Measurements from ENCODE around the gene C5.

The C5 gene

DNA sequence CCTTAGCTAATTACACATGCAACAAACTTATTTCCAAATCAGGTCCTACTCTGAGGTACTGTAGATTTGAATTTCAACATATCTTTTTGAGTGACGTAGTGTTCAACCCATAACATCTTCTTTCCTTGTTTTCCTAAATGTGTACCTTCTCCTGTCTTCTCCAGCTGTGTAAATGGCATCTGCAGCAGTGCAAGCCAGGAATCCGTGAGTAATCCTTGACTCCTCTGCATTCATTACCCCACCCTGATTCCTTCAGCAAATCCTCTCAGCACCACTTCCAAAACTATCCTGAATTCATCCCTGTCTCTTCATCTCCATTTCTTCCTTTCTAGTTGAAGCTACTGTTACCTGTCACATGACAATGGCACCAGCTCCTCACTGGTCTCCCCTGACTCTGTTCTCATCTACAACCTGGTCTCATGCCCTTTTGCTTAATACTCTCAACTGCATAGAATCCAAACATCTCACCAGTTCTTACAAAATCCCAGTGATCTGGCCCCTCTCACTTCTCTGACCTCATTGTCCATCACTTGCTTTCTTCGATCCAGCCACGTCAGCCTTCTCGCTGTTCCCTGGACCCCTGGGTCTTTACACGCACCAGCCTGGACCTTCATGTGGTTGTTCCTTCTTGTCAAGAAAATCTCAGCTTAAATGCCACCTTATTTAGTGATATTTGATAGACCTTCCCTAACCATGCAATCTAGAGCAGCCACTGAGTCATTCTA lies 108.9 kb downstream of the C5 start:
- DNase-seq (ENCODE audit: low read depth in 2 of 2): no peak

DNA sequence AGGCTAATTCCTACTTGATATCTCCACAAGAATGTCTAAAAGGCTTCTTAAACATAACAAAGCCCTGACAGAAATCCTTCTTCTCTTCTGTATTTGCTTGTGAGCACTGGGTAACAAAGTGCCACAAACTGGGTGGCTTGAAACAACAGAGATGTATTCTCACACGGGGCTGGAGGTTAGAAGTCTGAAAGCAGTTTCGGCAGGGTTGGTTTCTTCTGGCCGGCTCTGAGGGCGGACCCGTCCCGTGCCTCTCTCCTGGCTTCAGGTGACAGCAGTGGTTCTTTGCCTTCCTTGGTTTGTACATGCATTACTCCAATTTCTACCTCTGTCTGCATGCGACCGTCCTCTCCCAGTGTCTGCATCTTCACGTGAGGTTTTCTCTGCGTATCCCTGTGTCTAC lies 109.5 kb downstream of the C5 start:
- DNase-seq (ENCODE audit: low read depth in 2 of 2): no peak

DNA sequence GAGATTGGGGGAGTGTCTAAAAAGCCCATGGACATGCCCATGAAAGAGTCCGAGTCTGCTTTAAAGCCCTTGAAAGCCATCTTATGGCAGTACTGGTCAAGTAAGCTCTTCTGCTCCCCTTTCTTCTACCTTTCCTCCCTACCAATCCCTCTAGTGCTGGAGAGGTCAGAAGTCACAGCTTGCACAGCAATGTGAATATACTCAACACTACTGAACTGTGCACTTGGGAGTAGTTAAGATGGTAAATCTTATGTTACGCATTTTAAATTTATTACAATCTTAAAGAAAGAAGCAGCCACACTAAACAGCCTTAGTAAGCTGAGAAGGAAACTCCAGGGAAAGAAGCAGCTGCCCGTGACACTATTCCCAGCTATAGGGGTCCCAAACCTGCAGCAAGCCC lies 111.2 kb downstream of the C5 start:
- DNase-seq (ENCODE audit: low read depth in 2 of 2): no peak

DNA sequence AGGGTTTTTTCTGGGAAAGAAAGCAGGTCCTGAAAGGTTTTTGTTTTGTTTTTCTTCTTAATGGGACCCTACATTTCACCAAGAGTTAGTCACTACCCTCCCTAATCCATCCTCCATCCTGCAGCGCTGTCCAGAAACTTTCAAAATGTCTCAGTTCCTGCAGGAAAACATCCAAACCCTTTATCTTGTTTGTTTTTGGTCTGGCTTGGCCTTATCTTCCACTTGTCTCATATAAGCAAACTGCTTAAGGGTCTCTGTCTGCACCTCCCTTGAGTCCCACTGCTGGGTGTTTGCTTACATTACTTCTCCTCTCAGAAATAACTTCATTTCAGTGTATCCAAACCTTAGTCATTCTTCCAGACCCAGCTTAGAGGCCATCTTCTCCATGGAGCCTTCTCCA lies 112.5 kb downstream of the C5 start:
- no peak for DNase-seq (ENCODE audit: low read depth in 2 of 2)

DNA sequence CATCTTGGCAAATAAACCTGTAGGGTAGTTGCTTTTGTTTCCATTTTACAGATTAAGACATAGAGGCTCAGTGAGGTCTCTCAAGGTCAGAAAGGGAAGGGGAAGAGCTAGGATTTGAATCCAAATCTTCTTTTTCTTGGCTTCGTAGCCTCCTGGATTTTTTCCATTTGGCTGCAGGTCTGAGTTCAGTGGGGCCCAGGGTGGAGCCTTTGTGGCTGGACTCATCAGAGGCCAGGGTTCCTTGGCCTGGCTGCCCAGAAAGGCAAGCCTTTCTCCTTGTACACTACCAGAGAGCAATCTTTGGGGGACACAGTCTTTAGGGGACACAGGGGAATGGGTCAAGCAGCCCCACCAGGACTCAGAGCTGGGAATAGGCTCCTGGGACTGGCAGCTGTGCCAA lies 112.9 kb downstream of the C5 start:
- DNase-seq (ENCODE audit: low read depth in 2 of 2): no peak

DNA sequence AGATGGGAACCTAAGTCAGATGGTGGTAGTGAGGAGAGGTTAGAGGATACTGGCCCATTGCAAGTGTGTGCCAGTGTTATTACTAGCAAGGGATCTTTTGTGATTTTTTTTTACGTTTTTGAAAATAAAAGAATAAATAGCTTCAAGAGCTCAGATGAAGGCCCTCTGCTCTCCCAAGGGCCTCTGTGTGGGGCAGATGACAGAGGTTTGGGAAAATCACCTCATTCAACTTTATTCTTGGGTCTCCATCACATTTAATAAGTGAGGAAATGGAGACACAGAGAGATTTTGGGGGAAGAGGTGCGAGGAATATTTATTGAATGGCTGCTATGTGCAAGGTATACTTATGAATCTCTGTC lies 113.3 kb downstream of the C5 start:
- no peak for DNase-seq (ENCODE audit: low read depth in 2 of 2)

DNA sequence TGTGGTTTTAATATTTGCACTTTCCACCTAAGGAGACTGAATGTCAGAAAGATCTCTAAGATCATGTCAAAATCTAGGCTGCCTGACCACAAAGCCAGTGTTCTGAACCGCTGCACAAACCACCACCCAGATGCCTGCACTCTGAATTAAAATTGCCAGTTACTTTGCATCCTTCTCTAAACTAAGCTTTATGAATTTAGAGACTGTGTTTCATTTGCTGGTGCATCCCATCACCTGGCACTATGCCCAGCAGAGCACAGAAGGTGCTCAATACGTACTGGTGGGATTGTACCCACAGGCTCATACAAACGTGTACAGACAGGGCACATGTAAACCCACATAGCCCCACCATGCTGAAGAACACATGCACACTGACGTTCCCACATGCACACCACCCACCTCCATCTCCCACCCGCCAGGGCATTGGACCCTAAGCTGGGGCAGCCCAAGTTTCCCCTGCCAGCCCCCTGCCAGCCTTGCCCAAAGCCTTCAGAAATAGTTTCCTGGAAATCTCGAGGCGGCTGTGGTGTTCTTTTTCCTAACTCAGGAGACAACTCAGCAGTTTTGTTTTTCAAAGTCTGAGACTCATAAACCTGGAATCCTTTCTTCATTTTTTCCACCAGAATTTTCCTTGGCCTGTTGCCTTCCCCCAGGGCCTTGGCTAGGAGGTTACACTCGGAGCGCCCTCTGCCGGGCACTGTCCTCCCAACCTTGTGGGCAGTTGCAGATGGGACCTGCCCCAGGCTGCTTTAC lies 113.9 kb downstream of the C5 start:
- DNase-seq (ENCODE audit: low read depth in 2 of 2): peak; percentile 89 to 93

DNA sequence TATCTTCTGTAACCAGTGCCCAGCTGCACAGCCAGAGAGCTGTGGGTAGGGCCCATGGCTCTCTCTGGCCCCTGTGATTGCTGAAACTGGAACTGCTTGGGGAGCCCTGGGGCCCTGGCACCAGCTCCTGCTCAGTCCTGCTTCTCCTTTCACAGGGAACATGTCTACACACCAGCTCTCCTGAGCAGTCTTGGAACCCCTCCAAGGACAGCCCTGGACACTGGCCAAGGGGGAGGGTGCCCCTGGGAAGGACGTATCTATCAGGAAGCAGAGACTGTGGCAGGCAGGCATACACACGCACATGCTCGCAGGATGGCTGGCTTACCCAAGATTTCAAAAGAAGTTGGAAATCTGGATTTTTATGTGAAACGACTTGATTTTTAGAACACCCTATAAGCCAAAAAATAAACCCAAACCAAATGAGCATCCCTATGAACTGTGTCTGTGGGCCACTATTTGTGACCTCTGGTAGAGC lies 114.7 kb downstream of the C5 start:
- DNase-seq (ENCODE audit: low read depth in 2 of 2): no peak

DNA sequence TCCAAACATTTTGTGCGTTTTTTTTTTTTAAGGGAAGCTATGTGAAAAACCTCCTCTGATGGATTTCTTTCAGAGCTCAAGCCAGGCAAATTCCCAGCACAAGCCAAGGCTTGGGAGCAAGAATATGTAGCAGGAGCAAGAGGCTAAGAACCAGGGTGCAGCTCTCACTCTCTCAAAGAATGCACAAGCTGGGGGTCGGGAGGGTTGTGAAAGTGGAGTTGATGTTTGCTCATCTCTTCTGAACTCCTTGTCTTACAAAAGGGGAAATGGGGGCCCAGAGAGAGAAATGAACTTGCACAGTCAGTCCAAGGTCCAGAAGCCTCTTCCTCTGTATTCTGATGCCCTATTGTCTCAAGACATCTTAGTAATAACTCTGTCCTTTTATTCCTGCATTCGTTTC lies 115.8 kb downstream of the C5 start:
- DNase-seq (ENCODE audit: low read depth in 2 of 2): no peak

DNA sequence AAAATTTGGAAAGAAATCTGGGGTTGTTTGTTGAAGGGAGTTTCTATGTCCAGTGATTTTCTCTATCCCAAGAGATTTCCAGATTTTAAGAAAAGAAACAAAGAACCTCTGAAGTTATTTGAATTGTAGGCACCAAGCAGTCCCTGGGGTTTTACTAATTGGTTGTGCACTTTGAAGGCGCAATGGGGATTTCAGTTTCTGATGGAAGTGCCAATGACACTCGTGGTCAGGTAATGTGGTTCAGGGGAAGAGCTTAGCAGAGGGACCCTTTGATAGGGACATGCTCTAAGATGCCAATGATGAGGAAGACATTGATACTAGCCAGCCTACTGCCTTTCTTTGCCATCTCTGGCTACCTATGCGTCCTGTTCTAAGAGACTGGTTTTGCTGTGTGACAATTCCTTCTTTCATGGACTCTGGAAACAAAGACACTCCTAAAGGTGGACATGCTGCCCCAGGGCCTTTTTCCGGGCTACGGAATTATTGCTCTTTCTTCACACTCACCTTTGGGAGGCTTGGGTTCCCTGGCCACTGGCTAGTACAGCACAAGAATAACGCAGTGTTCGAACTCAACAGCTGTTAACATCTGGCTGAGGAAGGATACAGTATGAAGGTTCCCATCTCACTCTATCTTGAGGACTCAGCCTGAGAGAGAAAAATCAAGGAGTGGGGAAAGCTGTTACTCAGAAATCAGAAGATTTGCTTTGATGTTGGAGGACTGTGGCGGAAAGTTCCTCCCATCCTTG lies 116.6 kb downstream of the C5 start:
- no peak for DNase-seq (ENCODE audit: low read depth in 2 of 2)

DNA sequence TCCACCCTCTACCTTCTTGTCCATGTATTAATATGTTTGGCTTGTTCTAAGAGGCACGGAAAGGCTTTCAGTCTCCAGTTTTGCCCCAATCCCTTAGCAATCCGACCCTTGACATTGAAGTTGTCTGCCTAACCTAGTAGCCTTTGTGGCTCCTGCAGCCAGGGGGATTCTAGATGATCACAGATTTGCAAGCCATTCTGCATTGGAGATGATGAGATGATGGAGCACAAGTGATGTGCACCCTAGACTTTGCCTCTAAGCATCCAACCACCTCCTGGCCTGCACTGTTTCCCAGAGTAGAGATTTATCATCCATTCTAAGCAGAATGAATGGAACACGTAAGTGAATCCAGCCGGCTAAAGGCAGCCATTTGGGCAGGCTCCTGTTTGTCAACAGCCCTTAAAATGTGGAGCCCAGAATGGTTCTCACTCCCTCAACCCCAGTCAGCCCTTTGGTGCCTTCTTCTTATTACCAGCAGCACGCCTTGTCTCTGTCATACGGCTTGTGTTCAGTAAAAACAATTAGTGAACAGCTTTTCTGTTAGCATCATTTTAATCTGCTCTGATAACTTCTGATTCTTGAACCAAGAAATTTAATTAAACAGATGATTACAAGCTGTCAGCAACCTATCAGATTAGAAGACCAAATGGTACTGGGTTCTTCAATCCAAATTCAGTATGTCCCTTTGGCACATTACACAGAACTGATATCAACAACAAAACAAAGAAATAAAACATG lies 117.8 kb downstream of the C5 start:
- no peak for DNase-seq (ENCODE audit: low read depth in 2 of 2)

DNA sequence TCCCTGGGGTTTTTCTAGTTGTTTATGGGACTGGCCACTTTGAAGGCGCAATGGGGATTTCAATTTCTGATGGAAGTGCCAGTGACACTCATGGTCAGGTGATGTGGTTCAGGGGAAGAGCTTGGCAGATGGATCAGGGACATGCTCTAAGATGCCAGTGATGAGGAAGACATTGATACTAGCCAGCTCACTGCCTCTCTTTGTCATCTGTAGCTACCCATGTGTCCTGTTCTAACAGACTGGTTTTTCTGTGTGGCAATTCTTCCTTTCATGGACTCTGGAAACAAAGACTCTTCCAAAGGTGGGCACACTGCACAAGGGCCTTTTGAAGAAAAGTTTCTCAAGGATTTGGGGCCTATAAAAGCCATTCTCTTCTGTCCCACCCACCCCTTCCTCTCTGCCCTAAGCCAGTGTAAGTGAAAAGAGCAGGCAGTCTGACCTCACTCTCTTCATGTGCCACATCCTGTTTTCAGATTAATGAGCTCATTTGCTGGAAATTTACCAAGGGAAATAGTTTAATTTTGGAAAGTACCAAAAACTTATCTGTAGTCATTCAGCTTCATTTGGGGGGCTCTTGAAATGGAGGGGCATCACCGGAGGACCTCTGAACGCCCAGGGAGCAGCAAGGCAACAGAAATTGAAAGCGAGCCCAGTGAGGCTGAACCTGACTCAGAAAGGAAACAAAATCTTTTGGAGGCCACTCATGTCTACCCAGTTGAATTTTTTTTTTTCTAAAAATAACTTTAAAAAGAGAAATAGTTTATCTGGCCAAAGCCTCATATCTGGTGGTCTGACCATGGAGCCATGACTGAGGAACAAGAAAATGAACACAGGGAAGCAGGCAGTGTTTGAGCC lies 118.6 kb downstream of the C5 start:
- DNase-seq (ENCODE audit: low read depth in 2 of 2): no peak

DNA sequence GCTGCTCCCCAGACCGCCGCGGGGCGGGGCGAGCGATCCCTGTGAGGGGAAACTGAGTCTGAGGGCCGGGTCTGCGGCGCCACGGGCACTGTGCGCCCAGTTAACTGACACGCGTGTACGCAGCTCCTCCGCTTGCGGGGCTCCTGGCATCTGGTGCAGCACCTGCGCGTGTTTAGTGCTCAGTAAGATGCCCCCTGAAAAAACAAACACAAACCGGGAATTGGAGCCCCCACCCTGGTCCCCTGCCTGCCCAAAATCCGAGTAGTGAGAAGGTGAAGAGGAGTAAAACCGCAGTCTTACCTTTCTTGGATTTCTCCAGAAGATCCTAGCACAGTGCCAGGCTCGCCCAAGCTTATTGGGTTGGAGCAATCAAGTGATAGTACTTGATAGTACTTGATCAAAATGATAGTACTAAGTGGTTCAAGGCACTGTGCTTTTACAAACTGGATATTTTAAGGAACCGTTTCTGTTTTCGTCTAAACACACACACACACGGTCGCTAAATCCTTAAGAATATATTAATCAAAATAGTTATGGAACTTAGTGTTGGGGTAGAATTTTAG lies 120.8 kb downstream of the C5 start:
- DNase-seq (ENCODE audit: low read depth in 2 of 2): no peak

DNA sequence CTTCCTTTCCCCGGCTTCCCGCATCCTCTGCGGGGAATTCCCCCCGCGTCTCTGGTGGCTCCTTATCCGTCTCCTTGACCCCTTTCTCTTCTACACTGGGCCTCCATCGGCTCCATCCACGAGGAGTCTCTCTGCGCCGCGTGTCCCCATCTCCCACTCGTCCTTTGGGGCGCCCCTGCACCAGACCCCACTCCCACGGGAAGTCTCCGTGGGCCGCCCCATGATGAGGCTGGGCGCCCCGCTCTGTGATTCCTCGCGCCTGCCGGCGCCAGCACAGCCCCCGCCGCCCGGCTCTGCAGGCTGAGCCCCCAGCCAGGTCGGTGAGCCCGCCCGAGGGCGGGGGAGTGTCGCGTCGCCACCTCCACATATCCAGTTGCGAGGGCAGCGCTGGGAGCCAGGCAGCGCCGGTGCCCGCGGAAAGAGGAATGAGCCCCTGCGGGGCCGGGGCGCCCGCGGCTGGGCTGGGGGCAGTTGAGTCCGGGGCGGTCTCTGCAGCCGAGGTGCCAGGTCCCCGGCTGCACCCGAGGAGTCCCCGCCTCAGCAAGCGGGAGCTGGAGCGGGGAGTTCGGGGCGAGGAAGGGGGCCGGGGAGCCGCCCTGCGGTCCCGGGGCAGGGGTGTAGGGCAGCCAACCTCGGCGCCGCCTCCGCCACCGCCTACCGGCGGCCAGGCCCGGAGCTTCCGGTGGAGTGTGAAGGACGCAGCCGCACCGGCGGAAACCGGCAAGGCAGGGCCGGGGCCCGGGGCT lies 121.4 kb downstream of the C5 start:
- peak; percentile 63 to 64 for DNase-seq (ENCODE audit: low read depth in 2 of 2)

DNA sequence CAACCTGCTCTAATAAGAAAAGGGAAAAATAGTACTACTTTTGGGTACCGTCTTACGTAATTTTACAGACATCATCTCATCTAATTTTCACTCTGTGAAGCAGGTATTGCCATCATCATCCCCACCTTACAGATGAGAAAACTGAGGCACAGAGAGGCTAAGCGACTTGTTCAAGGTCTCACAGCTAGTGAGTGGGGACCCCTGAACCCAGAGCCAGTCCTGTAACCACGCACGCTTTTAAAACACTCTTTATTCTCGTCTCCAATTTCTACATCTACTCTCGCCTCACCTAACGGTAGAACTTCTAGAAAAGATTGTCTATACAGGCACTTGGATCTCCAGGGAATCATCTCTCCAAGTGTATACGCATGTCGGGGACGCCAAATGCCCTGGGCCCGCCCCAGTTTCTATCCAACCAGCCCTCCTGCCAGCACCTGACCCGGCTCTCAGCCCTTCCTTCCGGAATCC lies 122.0 kb downstream of the C5 start:
- no peak for DNase-seq (ENCODE audit: low read depth in 2 of 2)

DNA sequence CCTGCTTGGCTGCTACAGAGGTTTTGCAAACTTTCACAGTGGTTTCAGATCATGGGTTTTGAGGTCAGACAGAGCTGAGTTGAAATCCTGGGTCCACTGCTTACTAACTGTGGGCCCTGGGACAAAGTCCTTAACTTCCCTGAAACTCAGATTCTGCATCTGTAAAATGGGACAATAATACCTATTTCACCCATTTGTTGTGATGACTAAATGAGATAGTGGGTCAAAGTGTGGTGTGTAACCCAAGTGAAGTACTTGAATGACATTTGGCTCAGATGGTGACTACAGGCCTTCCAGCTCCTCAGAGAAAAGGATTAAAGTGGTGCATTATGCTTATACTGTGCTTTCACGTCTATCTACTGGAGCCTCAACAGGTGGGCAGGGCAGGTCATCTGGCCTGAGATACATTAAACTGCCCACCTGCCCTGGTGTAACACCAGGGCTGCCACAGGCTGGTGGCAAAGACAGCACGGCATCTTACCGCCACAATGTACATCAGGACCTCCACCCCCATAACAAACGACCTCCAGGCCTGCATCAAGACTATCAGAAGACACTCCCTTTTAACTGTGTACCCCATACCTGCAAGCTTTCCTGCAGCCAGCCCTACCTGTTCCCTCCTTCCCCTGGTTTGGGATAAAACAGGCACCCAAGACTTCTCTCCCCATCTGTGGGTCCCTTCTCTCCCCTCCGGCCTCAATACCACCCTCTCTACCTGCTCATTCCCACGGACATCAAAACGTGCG lies 122.6 kb downstream of the C5 start:
- no peak for DNase-seq (ENCODE audit: low read depth in 2 of 2)

DNA sequence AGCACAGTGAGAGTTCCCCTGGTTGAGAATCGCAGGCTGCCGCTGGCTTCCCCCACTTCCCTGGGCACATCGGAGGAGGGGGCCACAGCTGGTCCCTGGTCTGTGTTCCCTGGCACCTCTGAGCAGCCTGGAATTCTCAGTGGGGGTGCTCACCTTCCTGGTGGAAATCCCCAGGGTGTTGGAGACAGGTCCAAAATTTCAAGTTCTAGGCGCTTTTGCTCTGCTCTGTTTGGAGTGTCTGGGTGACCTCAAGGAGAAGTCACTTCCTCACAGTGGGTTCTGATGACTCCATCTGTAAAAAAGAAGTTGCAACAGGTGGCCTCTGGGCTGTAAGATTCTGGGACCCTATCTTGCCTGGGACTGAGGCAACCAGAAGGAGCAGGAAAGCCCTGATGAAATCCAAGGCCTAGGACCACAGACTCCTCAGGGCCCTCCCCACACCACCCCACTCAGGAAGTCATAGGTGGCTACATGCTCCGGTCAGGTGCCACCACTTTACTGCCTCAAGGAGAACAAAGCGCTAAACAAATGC lies 123.6 kb downstream of the C5 start, which contains the start of gene TRAF1:
Gene TRAF1 (minus strand): TSS at position 400 of the 532 bp plus-strand sequence. CDS start 721 bp downstream, outside the sequence.
- DNase-seq (ENCODE audit: low read depth in 2 of 2): no peak

DNA sequence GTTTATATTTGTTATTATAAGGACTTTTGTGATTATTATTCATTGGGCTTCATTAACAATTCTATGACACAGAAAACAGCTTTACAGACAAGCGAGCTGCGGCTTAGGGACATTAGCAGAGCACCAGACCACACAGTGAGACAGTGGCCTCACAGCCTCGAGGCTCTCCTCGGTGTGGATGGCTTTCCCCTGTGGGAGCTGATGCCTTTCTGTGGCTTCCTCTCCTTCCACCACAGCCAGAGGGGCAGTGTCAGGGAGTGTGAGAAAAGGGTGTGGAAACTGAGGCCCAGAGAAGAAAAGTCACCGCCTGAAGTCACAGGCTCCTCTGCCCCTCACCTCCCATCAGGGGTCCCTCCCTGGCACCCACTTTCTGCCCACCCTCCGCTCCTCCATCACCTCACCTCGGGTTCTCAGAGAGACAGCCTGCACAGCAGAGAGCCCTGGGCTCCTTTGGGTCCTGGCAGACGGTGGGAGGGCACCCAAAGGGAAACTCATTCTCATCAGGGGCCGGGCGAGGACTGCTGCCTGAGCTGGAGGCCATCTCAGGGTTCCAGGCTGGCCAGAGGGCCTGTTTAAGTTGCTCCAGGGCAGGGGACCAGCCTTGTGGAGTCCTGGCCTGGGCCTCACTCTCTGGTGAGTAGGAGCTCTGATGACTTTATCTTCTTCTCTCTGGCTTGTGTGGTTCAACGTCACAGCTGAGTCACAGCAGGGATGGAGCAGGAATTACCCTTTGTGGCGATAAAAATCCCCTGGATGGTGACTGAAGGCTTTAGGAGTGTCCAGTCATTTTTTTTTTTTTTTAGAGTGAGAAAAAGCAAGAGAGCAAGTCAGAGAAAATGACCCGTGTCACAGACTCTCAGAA lies 124.3 kb downstream of the C5 start:
- DNase-seq (ENCODE audit: low read depth in 2 of 2): peak; percentile 71 to 73

Data from stimulated activated CD8-positive, alpha-beta memory T cell treated with anti-CD3 and anti-CD28 coated beads, Interleukin-2, amount 100 ng/mL, for 48 hours (primary cell).